ENCODE data around the gene IFITM1. TPM values are rescaled to one million over a fixed set of nuclear protein-coding genes. Genes with fewer than 3 reads are reported as not detected.

Gene IFITM1
- total and polyA plus RNA-seq, 2 experiments from 2014 or later: 98.0 to 159 TPM

DNA sequence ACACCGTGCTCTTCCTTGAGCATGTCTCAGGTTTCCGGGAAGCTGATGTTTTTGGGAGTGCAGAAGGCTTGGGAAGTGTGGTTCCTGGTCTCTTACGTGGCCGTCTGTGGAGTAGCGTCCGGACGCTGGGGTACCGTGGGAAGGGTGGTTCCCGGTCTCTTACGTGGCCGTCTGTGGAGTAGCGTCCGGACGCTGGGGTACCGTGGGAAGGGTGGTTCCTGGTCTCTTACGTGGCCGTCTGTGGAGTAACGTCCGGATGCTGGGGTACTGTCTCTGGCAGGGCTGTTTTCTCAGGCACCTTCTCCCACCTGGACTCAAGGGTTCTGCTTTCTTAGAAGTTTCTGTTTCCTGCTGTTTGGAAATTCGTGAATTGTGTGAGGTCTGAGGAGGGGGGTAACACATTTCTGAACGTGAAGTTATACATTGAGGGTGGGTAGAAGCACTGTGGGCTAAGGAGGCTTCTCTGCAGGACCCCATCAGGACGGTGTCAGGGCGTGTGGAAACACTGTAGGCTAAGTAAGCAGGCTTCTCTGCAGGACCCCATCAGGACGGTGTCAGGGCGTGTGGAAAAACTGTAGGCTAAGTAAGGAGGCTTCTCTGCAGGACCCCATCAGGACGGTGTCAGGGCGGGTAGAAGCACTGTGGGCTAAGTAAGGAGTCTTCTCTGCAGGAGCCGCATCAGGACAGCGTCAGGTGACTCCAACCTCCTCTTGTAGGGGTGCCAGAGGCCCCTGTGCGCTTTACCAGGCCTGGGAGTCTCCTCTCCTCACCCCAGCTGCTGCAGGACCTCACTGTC, 12.2 kb downstream of the IFITM1 start:
- no peak for DNase-seq (ENCODE audit: low spot score)
- WGBS (ENCODE audit: low lambda C conversion rate, missing lambda C conversion rate): 91% methylated on average over 30 of the region's 30 CpGs
- Histone ChIP-seq H3K4me2 (no peak overlapping the region), H3K79me2 (no peaks in the 10 kb centered on the region), H3K27me3 (no peaks in the 10 kb centered on the region), H3K36me3 (replicated peaks; ENCODE audit: insufficient read depth, low read depth) (no peaks in the 10 kb centered on the region), H3K4me3 (no peak overlapping the region), H4K20me1 (ENCODE audit: insufficient read depth, poor library complexity, severe bottlenecking) (no peaks in the 10 kb centered on the region), H3K4me1 (ENCODE audit: insufficient read depth) (peaks cover 28% of the 10 kb centered on the region), H2AFZ (no peak overlapping the region), H3K9me3 (ENCODE audit: low read depth) (no peaks in the 10 kb centered on the region), H3K27ac (peak overlapping the region; percentile 86), H3K9me2 (replicated peaks; ENCODE audit: insufficient read depth) (no peaks in the 10 kb centered on the region)
- TF ChIP-seq, protein P1, sequence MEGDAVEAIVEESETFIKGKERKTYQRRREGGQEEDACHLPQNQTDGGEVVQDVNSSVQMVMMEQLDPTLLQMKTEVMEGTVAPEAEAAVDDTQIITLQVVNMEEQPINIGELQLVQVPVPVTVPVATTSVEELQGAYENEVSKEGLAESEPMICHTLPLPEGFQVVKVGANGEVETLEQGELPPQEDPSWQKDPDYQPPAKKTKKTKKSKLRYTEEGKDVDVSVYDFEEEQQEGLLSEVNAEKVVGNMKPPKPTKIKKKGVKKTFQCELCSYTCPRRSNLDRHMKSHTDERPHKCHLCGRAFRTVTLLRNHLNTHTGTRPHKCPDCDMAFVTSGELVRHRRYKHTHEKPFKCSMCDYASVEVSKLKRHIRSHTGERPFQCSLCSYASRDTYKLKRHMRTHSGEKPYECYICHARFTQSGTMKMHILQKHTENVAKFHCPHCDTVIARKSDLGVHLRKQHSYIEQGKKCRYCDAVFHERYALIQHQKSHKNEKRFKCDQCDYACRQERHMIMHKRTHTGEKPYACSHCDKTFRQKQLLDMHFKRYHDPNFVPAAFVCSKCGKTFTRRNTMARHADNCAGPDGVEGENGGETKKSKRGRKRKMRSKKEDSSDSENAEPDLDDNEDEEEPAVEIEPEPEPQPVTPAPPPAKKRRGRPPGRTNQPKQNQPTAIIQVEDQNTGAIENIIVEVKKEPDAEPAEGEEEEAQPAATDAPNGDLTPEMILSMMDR (IDR thresholded peaks at IDR 0.05; ENCODE audit: poor library complexity): no peak
- TF ChIP-seq EZH2phosphoT487 (IDR thresholded peaks at IDR 0.05; ENCODE audit: low read depth, severe bottlenecking, unreplicated experiment): no peak
- TF ChIP-seq EZH2 (IDR thresholded peaks at IDR 0.05; ENCODE audit: borderline replicate concordance): no peak

DNA sequence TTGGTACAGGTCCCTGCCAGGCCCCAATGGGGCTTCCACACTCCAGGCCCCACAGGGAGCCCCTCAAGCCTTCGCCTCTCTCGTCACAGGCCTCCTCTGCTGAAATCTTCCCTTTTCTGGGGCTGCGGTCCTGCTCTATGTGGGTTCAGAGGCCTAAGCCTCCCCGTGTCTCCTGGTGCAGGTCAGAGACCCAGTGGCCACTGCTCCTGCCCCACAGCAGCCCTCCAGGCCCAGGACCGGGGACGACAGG, 12.7 kb downstream of the IFITM1 start:
- Histone ChIP-seq H3K9me3 (ENCODE audit: low read depth) (no peaks in the 10 kb centered on the region), H3K9me2 (replicated peaks; ENCODE audit: insufficient read depth) (no peaks in the 10 kb centered on the region), H3K27me3 (no peaks in the 10 kb centered on the region), H3K4me2 (no peak overlapping the region), H4K20me1 (ENCODE audit: insufficient read depth, poor library complexity, severe bottlenecking) (no peaks in the 10 kb centered on the region), H2AFZ (no peak overlapping the region), H3K4me3 (no peak overlapping the region), H3K4me1 (ENCODE audit: insufficient read depth) (peaks cover 26% of the 10 kb centered on the region), H3K79me2 (no peaks in the 10 kb centered on the region), H3K27ac (peak overlapping the region; percentile 86), H3K36me3 (replicated peaks; ENCODE audit: insufficient read depth, low read depth) (no peaks in the 10 kb centered on the region)
- 83% methylated on average over 6 of the region's 6 CpGs for WGBS (ENCODE audit: low lambda C conversion rate, missing lambda C conversion rate)
- DNase-seq (ENCODE audit: low spot score): no peak
- TF ChIP-seq, protein P1 (IDR thresholded peaks at IDR 0.05; ENCODE audit: poor library complexity): no peak
- TF ChIP-seq EZH2phosphoT487 (IDR thresholded peaks at IDR 0.05; ENCODE audit: low read depth, severe bottlenecking, unreplicated experiment): no peak
- no peak for TF ChIP-seq EZH2 (IDR thresholded peaks at IDR 0.05; ENCODE audit: borderline replicate concordance)

DNA sequence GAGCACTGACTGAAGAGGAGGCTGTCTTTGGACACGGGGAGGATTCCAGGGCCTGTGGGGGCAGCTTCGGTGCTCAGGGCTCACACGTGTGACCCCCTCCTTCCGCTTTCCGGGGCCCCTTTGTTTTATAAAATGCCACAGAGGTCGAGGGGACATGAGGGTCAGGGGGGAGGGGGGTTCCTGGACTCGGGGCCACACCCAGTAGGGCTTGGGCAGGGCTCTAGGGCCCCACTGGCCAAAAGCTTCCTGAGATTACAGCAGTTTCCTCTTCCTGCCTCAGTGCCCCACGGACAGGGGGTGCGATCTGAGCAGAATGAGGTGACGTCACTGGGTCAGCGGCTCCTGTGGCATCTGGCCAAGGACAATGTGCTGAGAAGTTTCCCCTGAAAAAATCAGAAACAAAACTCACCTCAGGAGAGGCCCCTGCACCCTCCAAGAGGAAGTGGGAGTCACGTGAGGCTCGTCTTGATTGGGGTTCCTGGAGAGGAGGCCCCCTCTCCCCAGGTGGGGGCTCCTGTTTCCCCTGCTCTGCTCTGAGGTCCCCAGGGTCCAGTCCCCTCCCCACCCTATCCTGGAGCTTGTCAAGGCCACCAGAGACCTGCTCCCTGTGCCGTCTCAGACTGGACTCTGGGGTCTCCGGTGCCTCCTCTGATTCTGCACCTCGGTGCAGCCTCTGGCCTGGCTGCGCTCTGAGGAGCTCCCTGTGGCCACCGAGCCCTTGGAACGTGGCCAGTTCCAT, 13.2 kb downstream of the IFITM1 start:
- no peaks in the 10 kb centered on the region for H3K36me3 ChIP-seq (replicated peaks; ENCODE audit: insufficient read depth, low read depth)
- 68% methylated on average over 19 of the region's 19 CpGs for WGBS (ENCODE audit: low lambda C conversion rate, missing lambda C conversion rate)
- TF ChIP-seq EZH2phosphoT487 (IDR thresholded peaks at IDR 0.05; ENCODE audit: low read depth, severe bottlenecking, unreplicated experiment) (no peak), EZH2 (IDR thresholded peaks at IDR 0.05; ENCODE audit: borderline replicate concordance) (no peak)
- TF ChIP-seq, protein P1 (IDR thresholded peaks at IDR 0.05; ENCODE audit: poor library complexity): no peak
- no peak overlapping the region for H2AFZ ChIP-seq
- no peaks in the 10 kb centered on the region for H3K9me2 ChIP-seq (replicated peaks; ENCODE audit: insufficient read depth)
- no peaks in the 10 kb centered on the region for H3K9me3 ChIP-seq (ENCODE audit: low read depth)
- H3K4me1 ChIP-seq (ENCODE audit: insufficient read depth): peaks cover 26% of the 10 kb centered on the region
- peak overlapping the region; percentile 53 for H3K4me2 ChIP-seq
- H3K27me3 ChIP-seq: no peaks in the 10 kb centered on the region
- no peak overlapping the region for H3K4me3 ChIP-seq
- no peaks in the 10 kb centered on the region for H3K79me2 ChIP-seq
- no peaks in the 10 kb centered on the region for H4K20me1 ChIP-seq (ENCODE audit: insufficient read depth, poor library complexity, severe bottlenecking)
- peak; percentile 67 for DNase-seq (ENCODE audit: low spot score)
- H3K27ac ChIP-seq: peak overlapping the region; percentile 86
